Neural cell (in vitro differentiated cells): Measurements from ENCODE around the gene WWTR1. TPM values are rescaled to one million over a fixed set of nuclear protein-coding genes. Genes with fewer than 3 reads are reported as not detected.

Experiments
- H2AFZ ChIP-seq: fragments of 200-600, 300-800 bp; sonication (generic), shearing (Covaris generic); 2 replicates; pipeline ENCODE4 v1.6.0; 2014; ENCODE audit warnings: low read depth, mild to moderate bottlenecking, antibody characterized with exemption, low read length, moderate library complexity
- H3F3A ChIP-seq: fragments of 200-600 bp; shearing (Covaris generic); 2 replicates; pipeline ENCODE4 v1.6.1; 2016; ENCODE audit warnings: mild to moderate bottlenecking, moderate library complexity, mixed read lengths, antibody characterized with exemption, low read length; ENCODE audit not compliant: insufficient read depth, poor library complexity, severe bottlenecking
- H3K27ac ChIP-seq: fragments of 200-600, 300-800 bp; sonication (generic), shearing (Covaris generic); 2 replicates; pipeline ENCODE4 v1.5.1; 2014; ENCODE audit warnings: mild to moderate bottlenecking, low read length, moderate library complexity
- H3K27me3 ChIP-seq: fragments of 300-800, 200-600 bp; sonication (generic), shearing (Covaris generic); 2 replicates; pipeline ENCODE4 v1.6.0; 2014; ENCODE audit warnings: mild to moderate bottlenecking, low read depth, low read length, moderate library complexity; ENCODE audit not compliant: insufficient read depth
- H3K36me3 ChIP-seq: fragments of 300-800, 200-600 bp; sonication (generic), shearing (Covaris generic); 2 replicates; pipeline ENCODE4 v1.5.1; 2014; ENCODE audit warnings: mild to moderate bottlenecking, antibody characterized with exemption, low read length, moderate library complexity; ENCODE audit not compliant: insufficient read depth
- H3K4me2 ChIP-seq: fragments of 300-800, 200-600 bp; sonication (generic), shearing (Covaris generic); 2 replicates; pipeline ENCODE4 v1.6.0; 2014; ENCODE audit warnings: mild to moderate bottlenecking, low read length
- H3K4me3 ChIP-seq: fragments of 300-800, 200-600 bp; sonication (generic), shearing (Covaris generic); 2 replicates; pipeline ENCODE4 v1.5.1; 2014; ENCODE audit warnings: mild to moderate bottlenecking, low read length, moderate library complexity
- H3K79me2 ChIP-seq: fragments of 200-600 bp; shearing (Covaris generic); replicated peaks from 2 replicates; pipeline ENCODE4 v1.6.0; 2014; ENCODE audit warnings: mild to moderate bottlenecking, low read length, moderate library complexity; ENCODE audit not compliant: insufficient read depth
- H3K9ac ChIP-seq: fragments of 300-800, 200-600 bp; sonication (generic), shearing (Covaris generic); 2 replicates; pipeline ENCODE4 v1.6.1; 2016; ENCODE audit warnings: mild to moderate bottlenecking, low read length, mixed read lengths
- H3K9me2 ChIP-seq: fragments of 200-600 bp; shearing (Covaris generic); 2 replicates; pipeline ENCODE4 v1.6.1; 2016; ENCODE audit warnings: mild to moderate bottlenecking, low read length, mixed read lengths; ENCODE audit not compliant: insufficient read depth
- H3K9me3 ChIP-seq: fragments of 200-600, 300-800 bp; sonication (generic), shearing (Covaris generic); 2 replicates; pipeline ENCODE4 v1.6.1; 2016; ENCODE audit warnings: mild to moderate bottlenecking, mixed run types, low read length, moderate library complexity, mixed read lengths
- H4K20me1 ChIP-seq: fragments of 200-600 bp; shearing (Covaris generic); 2 replicates; pipeline ENCODE4 v1.6.1; 2016; ENCODE audit warnings: mild to moderate bottlenecking, mixed run types; ENCODE audit not compliant: insufficient read depth
- EP300 ChIP-seq: fragments of 450-650 bp; conservative IDR thresholded peaks from 2 replicates; pipeline ENCODE4 v1.6.1; 2014; ENCODE audit warnings: antibody characterized with exemption, mild to moderate bottlenecking, moderate library complexity; ENCODE audit not compliant: poor library complexity, severe bottlenecking
- EZH2 ChIP-seq: fragments of 200-600, 300-800 bp; shearing (Covaris generic), sonication (generic); IDR thresholded peaks from 2 replicates; pipeline ENCODE4 v1.6.1; 2014; ENCODE audit warnings: antibody characterized with exemption, low read length, borderline replicate concordance, mild to moderate bottlenecking; ENCODE audit not compliant: insufficient read depth, poor library complexity, severe bottlenecking
- MXI1 ChIP-seq: fragments of 450-650 bp; conservative IDR thresholded peaks from 2 replicates; pipeline ENCODE4 v1.6.1; 2014; ENCODE audit warnings: antibody characterized with exemption, mild to moderate bottlenecking; ENCODE audit not compliant: poor library complexity, severe bottlenecking
- POLR2AphosphoS5 ChIP-seq: IDR thresholded peaks from 2 replicates; pipeline ENCODE4 v1.6.1; 2012
- RAD21 ChIP-seq: fragments of 450-650 bp; conservative IDR thresholded peaks from 2 replicates; pipeline ENCODE4 v1.6.1; 2014; ENCODE audit warnings: antibody characterized with exemption, mild to moderate bottlenecking, moderate library complexity
- SMC3 ChIP-seq: fragments of 450-650 bp; conservative IDR thresholded peaks from 2 replicates; pipeline ENCODE4 v1.6.1; 2014; ENCODE audit warnings: antibody characterized with exemption, mild to moderate bottlenecking, moderate library complexity; ENCODE audit not compliant: poor library complexity
- TAF1 ChIP-seq: IDR thresholded peaks from 2 replicates; pipeline ENCODE4 v1.6.1; 2012; ENCODE audit warnings: low read depth
- polyA plus RNA-seq: library from polyadenylated mRNA; depleted of rRNA; stranded (reverse); fragments of >200 nt; gene quantifications from 2 replicates; pipeline ENCODE4 v1.2.3, GENCODE V29; 2014
- TF ChIP-seq, protein P1 (sequence below): IDR thresholded peaks from 2 replicates; pipeline ENCODE4 v1.6.1; 2012; ENCODE audit warnings: borderline replicate concordance
- TF ChIP-seq, protein P2 (sequence below): fragments of 450-650 bp; IDR thresholded peaks from 2 replicates; pipeline ENCODE4 v1.5.1; 2014; ENCODE audit warnings: antibody characterized with exemption, mild to moderate bottlenecking, moderate library complexity; ENCODE audit not compliant: poor library complexity, severe bottlenecking

The WWTR1 gene
- polyA plus RNA-seq, 1 donor from 2014 or later, result 0.97 TPM

DNA sequence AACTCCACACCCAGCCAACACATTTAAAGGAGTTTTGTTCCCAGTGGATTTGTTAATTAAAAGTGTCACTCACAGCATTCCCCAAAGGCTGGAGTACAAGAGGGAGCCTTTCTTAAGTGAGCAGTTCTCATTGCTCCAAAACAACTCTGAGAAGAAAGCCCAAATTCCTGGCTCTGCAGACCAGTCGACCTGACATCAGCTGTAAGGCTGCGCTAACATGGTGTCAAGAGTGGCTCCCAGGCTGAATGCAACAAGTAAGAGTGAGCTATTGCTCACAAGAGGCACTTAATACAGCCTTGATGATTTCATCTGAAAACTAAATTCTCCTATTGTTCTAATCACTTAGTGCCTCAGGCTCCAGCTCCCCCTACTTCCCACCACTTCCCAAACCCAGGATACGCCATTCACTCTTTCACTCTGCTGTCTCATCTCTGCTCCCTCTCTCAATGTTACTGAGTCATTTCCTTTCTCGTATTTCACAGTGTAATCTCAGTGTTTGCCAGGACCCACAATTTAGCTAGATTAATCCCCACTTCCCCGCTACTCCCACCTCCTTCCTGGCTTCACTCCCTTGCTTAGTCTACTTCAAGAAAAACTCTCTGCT is 81.8 kb downstream of the WWTR1 start:
- Histone ChIP-seq H3K27ac (no peak overlapping the region), H3K27me3 (no peaks in the 10 kb centered on the region), H3K9me2 (no peaks in the 10 kb centered on the region), H3K9ac (no peak overlapping the region), H4K20me1 (no peaks in the 10 kb centered on the region), H3K9me3 (no peaks in the 10 kb centered on the region), H3K4me3 (no peak overlapping the region), H3K36me3 (no peaks in the 10 kb centered on the region), H3K79me2 (no peaks in the 10 kb centered on the region), H3F3A (no peaks in the 10 kb centered on the region), H3K4me2 (no peak overlapping the region), H2AFZ (no peak overlapping the region)
- TF ChIP-seq, protein P1, sequence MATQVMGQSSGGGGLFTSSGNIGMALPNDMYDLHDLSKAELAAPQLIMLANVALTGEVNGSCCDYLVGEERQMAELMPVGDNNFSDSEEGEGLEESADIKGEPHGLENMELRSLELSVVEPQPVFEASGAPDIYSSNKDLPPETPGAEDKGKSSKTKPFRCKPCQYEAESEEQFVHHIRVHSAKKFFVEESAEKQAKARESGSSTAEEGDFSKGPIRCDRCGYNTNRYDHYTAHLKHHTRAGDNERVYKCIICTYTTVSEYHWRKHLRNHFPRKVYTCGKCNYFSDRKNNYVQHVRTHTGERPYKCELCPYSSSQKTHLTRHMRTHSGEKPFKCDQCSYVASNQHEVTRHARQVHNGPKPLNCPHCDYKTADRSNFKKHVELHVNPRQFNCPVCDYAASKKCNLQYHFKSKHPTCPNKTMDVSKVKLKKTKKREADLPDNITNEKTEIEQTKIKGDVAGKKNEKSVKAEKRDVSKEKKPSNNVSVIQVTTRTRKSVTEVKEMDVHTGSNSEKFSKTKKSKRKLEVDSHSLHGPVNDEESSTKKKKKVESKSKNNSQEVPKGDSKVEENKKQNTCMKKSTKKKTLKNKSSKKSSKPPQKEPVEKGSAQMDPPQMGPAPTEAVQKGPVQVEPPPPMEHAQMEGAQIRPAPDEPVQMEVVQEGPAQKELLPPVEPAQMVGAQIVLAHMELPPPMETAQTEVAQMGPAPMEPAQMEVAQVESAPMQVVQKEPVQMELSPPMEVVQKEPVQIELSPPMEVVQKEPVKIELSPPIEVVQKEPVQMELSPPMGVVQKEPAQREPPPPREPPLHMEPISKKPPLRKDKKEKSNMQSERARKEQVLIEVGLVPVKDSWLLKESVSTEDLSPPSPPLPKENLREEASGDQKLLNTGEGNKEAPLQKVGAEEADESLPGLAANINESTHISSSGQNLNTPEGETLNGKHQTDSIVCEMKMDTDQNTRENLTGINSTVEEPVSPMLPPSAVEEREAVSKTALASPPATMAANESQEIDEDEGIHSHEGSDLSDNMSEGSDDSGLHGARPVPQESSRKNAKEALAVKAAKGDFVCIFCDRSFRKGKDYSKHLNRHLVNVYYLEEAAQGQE, result no peak
- TF ChIP-seq MXI1 (no peak), TAF1 (no peak), EP300 (no peak), RAD21 (no peak), EZH2 (no peak), SMC3 (no peak), POLR2AphosphoS5 (no peak)
- TF ChIP-seq, protein P2, sequence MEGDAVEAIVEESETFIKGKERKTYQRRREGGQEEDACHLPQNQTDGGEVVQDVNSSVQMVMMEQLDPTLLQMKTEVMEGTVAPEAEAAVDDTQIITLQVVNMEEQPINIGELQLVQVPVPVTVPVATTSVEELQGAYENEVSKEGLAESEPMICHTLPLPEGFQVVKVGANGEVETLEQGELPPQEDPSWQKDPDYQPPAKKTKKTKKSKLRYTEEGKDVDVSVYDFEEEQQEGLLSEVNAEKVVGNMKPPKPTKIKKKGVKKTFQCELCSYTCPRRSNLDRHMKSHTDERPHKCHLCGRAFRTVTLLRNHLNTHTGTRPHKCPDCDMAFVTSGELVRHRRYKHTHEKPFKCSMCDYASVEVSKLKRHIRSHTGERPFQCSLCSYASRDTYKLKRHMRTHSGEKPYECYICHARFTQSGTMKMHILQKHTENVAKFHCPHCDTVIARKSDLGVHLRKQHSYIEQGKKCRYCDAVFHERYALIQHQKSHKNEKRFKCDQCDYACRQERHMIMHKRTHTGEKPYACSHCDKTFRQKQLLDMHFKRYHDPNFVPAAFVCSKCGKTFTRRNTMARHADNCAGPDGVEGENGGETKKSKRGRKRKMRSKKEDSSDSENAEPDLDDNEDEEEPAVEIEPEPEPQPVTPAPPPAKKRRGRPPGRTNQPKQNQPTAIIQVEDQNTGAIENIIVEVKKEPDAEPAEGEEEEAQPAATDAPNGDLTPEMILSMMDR, result no peak

DNA sequence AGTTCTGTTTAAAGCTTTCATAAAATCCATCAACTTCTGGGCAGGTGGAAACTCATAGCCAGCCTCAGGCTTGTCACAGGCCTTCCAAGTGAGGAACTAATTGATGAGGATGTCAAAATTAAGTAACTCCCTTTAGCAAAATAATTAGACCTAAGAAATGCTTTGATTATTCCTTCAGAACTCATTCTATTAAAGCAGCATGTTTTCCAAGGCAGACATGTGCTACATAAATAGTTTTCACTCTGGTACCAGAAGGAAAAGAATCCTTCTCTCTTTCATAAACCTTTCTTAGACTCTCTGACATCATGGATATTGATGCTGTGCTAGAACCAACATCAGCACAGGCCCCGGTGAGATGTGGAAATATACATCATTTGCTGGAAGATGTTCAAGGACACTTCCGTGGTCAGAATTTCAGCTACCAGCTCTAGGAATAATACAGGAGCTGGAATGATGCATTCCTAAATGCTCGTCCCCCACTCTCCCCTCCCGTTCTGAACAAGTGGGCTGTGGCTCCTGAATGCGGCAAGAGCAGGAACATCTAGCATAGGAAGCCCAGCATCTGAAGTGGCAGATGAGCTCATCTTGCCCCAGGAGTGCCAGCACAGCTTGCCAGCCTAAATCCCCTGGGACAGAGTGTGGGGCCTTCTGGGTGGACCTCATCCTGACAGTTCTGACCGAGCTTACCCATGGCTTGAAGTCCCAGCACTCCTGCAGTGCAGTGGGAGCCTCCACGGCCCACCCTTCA is 82.4 kb downstream of the WWTR1 start:
- no peak overlapping the region for H2AFZ ChIP-seq
- H3K27ac ChIP-seq, result no peak overlapping the region
- H3K9me3 ChIP-seq, result no peaks in the 10 kb centered on the region

More for the DNA sequence above, 82.4 kb downstream of the WWTR1 start:
- Histone ChIP-seq H3K4me3 (no peak overlapping the region), H3K4me2 (no peak overlapping the region), H3F3A (no peaks in the 10 kb centered on the region), H4K20me1 (no peaks in the 10 kb centered on the region), H3K27me3 (no peaks in the 10 kb centered on the region), H3K9me2 (no peaks in the 10 kb centered on the region), H3K79me2 (no peaks in the 10 kb centered on the region), H3K9ac (no peak overlapping the region), H3K36me3 (no peaks in the 10 kb centered on the region)
- no peak for TF ChIP-seq RAD21
